Loucy (cell line): ENCODE data around the gene PPP2R2B.

Experiments
- EZH2phosphoT487 ChIP-seq: fragments of 200-600 bp; IDR thresholded peaks from 2 replicates; pipeline ENCODE4 v1.6.1; 2018; ENCODE audit warnings: antibody characterized with exemption, mild to moderate bottlenecking, moderate library complexity, borderline replicate concordance
- TF ChIP-seq, protein P1 (sequence below): fragments of 200-600 bp; sonication (generic); conservative IDR thresholded peaks from 2 replicates; pipeline ENCODE4 v1.5.1; 2014; ENCODE audit warnings: mild to moderate bottlenecking, antibody characterized with exemption, low read length

DNA sequence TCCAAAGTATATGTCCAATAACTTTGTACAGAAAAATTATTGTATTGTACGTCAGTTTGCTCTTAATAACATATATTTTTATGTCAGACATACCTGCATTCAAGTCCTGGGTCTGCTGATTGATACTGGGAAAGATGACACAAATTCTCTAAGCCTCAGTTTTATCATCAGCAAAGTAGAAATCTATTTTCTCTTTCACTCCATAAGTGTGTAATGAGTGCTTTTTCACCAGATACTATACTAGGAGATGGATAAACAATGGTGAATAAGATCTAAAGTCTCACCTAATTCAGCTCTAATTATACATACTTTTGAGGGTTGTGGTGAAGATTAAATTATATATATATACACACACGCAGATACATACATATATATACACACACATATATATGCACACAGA, 12.3 kb downstream of the PPP2R2B start:
- TF ChIP-seq, protein P1, sequence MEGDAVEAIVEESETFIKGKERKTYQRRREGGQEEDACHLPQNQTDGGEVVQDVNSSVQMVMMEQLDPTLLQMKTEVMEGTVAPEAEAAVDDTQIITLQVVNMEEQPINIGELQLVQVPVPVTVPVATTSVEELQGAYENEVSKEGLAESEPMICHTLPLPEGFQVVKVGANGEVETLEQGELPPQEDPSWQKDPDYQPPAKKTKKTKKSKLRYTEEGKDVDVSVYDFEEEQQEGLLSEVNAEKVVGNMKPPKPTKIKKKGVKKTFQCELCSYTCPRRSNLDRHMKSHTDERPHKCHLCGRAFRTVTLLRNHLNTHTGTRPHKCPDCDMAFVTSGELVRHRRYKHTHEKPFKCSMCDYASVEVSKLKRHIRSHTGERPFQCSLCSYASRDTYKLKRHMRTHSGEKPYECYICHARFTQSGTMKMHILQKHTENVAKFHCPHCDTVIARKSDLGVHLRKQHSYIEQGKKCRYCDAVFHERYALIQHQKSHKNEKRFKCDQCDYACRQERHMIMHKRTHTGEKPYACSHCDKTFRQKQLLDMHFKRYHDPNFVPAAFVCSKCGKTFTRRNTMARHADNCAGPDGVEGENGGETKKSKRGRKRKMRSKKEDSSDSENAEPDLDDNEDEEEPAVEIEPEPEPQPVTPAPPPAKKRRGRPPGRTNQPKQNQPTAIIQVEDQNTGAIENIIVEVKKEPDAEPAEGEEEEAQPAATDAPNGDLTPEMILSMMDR = no peak
- no peak for TF ChIP-seq EZH2phosphoT487
